ENCODE results near the gene FAM193B. TPM values are rescaled to one million over a fixed set of nuclear protein-coding genes. Genes with fewer than 3 reads are reported as not detected.

FAM193B gene
- polyA plus RNA-seq, 3 donors, result 1.6 to 216 (median 1.9) TPM

DNA sequence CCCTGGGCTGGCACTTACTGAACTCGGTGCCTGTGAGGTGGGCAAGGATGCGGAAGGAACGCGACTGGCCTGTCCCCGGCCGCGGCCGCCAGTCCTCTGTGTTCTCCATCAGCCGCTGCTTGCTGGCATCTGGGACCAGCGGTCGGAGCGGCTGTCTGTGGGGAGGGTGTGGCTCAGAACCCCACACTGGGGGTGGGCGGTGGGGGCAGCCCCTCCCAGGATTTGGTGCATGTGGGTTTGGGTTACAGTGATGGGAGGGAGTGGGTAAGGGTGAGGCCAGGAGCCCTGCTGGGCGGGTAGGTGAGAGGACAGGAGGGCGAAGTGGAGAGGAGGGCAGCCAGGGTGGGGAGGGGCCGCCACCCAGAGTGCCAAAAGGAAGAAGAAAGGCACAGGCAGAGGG lies 63.4 kb downstream of the FAM193B start:
- peaks cover 3 to 9% (median 4%) of the 10 kb centered on the region in 3 donors for H3K27me3 Mint-ChIP-seq (ENCODE audit: low read depth in 3 of 3)
- Histone ChIP-seq H4K20me1 (ENCODE audit: insufficient read depth, low read length) (peaks cover 31% of the 10 kb centered on the region), H3K9ac (ENCODE audit: insufficient read depth, low read length, poor library complexity, severe bottlenecking) (no peak overlapping the region), H2AFZ (ENCODE audit: insufficient read depth, low read depth, low read length, poor library complexity, severe bottlenecking) (no peak overlapping the region), H3K36me3 (replicated peaks in 1 of 2; ENCODE audit: control insufficient read depth in 1 of 2, insufficient read depth in 2 of 2, low read length in 2 of 2) (peaks cover 45 to 63% of the 10 kb centered on the region in 2 donors), H3K79me2 (ENCODE audit: insufficient read depth, low read length) (peaks cover 21% of the 10 kb centered on the region), H3K4me2 (replicated peaks; ENCODE audit: extremely low read depth, low read length, poor library complexity, severe bottlenecking) (no peak overlapping the region), H3K4me3 (replicated peaks in 1 of 3; ENCODE audit: low read depth in 2 of 3, low read length in 3 of 3) (no peak overlapping the region), H3K27me3 (ENCODE audit: control insufficient read depth in 2 of 2, insufficient read depth in 2 of 2, low read length in 2 of 2) (no peaks in the 10 kb centered on the region), H3K4me1 (ENCODE audit: control insufficient read depth in 1 of 2, insufficient read depth in 2 of 2, low read length in 2 of 2) (peaks cover 47 to 54% of the 10 kb centered on the region in 2 donors), H3K27ac (ENCODE audit: low read depth in 1 of 2, low read length in 2 of 2) (no peak overlapping the region), H3K9me3 (replicated peaks in 1 of 2; ENCODE audit: control insufficient read depth in 1 of 2, insufficient read depth in 1 of 2, low read length in 2 of 2) (no peaks in the 10 kb centered on the region)
- peaks cover 45% of the 10 kb centered on the region for H3K4me1 Mint-ChIP-seq
- DNase-seq, result no peak
- H3K4me3 Mint-ChIP-seq, result no peak overlapping the region
- H3K9me3 Mint-ChIP-seq, result peaks cover 0 to 4% (median 0%) of the 10 kb centered on the region in 7 donors
- TF ChIP-seq, protein P1, sequence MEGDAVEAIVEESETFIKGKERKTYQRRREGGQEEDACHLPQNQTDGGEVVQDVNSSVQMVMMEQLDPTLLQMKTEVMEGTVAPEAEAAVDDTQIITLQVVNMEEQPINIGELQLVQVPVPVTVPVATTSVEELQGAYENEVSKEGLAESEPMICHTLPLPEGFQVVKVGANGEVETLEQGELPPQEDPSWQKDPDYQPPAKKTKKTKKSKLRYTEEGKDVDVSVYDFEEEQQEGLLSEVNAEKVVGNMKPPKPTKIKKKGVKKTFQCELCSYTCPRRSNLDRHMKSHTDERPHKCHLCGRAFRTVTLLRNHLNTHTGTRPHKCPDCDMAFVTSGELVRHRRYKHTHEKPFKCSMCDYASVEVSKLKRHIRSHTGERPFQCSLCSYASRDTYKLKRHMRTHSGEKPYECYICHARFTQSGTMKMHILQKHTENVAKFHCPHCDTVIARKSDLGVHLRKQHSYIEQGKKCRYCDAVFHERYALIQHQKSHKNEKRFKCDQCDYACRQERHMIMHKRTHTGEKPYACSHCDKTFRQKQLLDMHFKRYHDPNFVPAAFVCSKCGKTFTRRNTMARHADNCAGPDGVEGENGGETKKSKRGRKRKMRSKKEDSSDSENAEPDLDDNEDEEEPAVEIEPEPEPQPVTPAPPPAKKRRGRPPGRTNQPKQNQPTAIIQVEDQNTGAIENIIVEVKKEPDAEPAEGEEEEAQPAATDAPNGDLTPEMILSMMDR (IDR thresholded peaks at IDR 0.05), result no peak
- 97% methylated on average over 11 of the region's 16 CpGs for WGBS (ENCODE audit: insufficient coverage)
- H3K36me3 Mint-ChIP-seq, result peaks cover 59 to 74% of the 10 kb centered on the region in 2 donors
- H3K27ac Mint-ChIP-seq, result peak overlapping the region in 4 of 7 donors; percentile 32 to 68 (median 46)
- intact Hi-C loops (cut with micrococcal nuclease), result loop anchor here in 1 of 2 donors (10.0 kb wide), 1 partner anchor 54 kb away; no protein-coding TSS in a partner anchor

DNA sequence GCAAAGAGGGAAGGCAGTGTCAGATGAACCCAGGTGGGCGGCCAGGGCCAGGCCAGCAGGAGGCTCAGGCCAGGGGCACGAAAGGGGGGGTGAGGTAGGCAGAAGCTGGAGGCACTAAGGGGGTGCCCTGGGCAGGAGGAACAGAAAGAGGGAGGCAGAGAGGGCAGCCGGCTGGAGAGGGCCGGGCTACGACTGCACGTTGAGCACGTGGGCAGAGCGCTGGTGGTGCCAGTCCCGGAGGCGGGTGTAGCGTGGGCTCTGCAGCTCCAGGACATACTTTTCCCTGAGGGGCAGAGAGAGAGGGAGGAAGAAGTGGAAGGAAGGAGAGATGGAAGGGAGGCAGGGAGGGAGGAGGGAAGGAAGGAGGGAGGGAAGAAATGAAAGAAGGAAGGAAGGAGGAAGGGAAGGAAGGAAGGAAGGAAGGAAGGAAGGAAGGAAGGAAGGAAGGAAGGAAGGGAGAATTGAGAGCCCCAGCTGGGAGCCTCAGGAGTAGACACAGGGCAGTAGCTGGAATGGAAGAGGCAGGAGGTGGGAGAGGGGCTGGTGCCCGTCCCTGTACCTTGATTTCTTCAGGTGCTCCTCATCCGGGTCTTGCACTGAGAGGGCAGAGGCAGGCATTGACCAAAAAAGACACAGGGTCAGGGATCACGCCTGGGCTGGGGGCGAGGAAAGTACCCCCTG lies 63.9 kb downstream of the FAM193B start:
- H3K4me1 Mint-ChIP-seq, result peaks cover 40% of the 10 kb centered on the region
- intact Hi-C loops (cut with micrococcal nuclease), result loop anchor here in 1 of 2 donors (10.0 kb wide), 1 partner anchor 54 kb away; no protein-coding TSS in a partner anchor

More for the DNA sequence above, 63.9 kb downstream of the FAM193B start:
- peaks cover 16% of the 10 kb centered on the region for H3K79me2 ChIP-seq (ENCODE audit: insufficient read depth, low read length)
- no peak overlapping the region for H3K4me2 ChIP-seq (replicated peaks; ENCODE audit: extremely low read depth, low read length, poor library complexity, severe bottlenecking)
- DNase-seq, result no peak
- peaks cover 0 to 4% (median 0%) of the 10 kb centered on the region in 7 donors for H3K9me3 Mint-ChIP-seq
- no peak overlapping the region for H3K4me3 ChIP-seq (replicated peaks in 1 of 3; ENCODE audit: low read depth in 2 of 3, low read length in 3 of 3)
- peaks cover 41 to 48% of the 10 kb centered on the region in 2 donors for H3K4me1 ChIP-seq (ENCODE audit: control insufficient read depth in 1 of 2, insufficient read depth in 2 of 2, low read length in 2 of 2)
- peaks cover 3 to 9% (median 8%) of the 10 kb centered on the region in 3 donors for H3K27me3 Mint-ChIP-seq (ENCODE audit: low read depth in 3 of 3)
- TF ChIP-seq, protein P1 (IDR thresholded peaks at IDR 0.05), result no peak
- no peak overlapping the region for H3K27ac ChIP-seq (ENCODE audit: low read depth in 1 of 2, low read length in 2 of 2)
- H2AFZ ChIP-seq (ENCODE audit: insufficient read depth, low read depth, low read length, poor library complexity, severe bottlenecking), result no peak overlapping the region
- H4K20me1 ChIP-seq (ENCODE audit: insufficient read depth, low read length), result peaks cover 26% of the 10 kb centered on the region
- H3K9me3 ChIP-seq (replicated peaks in 1 of 2; ENCODE audit: control insufficient read depth in 1 of 2, insufficient read depth in 1 of 2, low read length in 2 of 2), result no peaks in the 10 kb centered on the region
- H3K9ac ChIP-seq (ENCODE audit: insufficient read depth, low read length, poor library complexity, severe bottlenecking), result no peak overlapping the region
- H3K27me3 ChIP-seq (ENCODE audit: control insufficient read depth in 2 of 2, insufficient read depth in 2 of 2, low read length in 2 of 2), result no peaks in the 10 kb centered on the region
- H3K36me3 Mint-ChIP-seq, result peaks cover 63 to 75% of the 10 kb centered on the region in 2 donors
- 61% methylated on average over 15 of the region's 15 CpGs for WGBS (ENCODE audit: insufficient coverage)
- no peak overlapping the region for H3K4me3 Mint-ChIP-seq
- peak overlapping the region in 4 of 7 donors; percentile 32 to 58 (median 46) for H3K27ac Mint-ChIP-seq
- H3K36me3 ChIP-seq (replicated peaks in 1 of 2; ENCODE audit: control insufficient read depth in 1 of 2, insufficient read depth in 2 of 2, low read length in 2 of 2), result peaks cover 45 to 67% of the 10 kb centered on the region in 2 donors

Measured in CD14-positive monocyte (primary cell).